Right cardiac atrium (tissue), 5 donors: ENCODE results near the gene YY1AP1. TPM values are rescaled to one million over a fixed set of nuclear protein-coding genes. Genes with fewer than 3 reads are reported as not detected.
"Not testable (repeated sequence)": the region's sequence is repeated elsewhere in the genome, so short reads cannot be mapped to it uniquely, and the experiment has no call there.

Experiments
- ATAC-seq, 2 donors: fragments of 200-7000 bp; cut with Tn5 transposase; one replicate each; pipeline versions ENCODE4 v1.8.0 to v1.9.1; 2020; ENCODE audit warnings: moderate library complexity in 2 of 2, mild to moderate bottlenecking in 1 of 2
- DNase-seq, 3 donors: peaks; one replicate each; pipeline ENCODE4 v3.0.0-alpha.2; 2020
- H3K27ac ChIP-seq: one replicate; pipeline ENCODE4 v1.5.1; 2013; ENCODE audit warnings: mild to moderate bottlenecking, low read length, control low read depth, moderate library complexity
- H3K27me3 ChIP-seq: one replicate; pipeline ENCODE4 v1.6.1; 2013; ENCODE audit not compliant: control insufficient read depth, insufficient read depth
- H3K4me1 ChIP-seq: one replicate; pipeline ENCODE4 v1.6.1; 2013; ENCODE audit warnings: low read length; ENCODE audit not compliant: control insufficient read depth, insufficient read depth
- H3K4me3 ChIP-seq: one replicate; pipeline ENCODE4 v1.5.1; 2013; ENCODE audit warnings: low read length, control low read depth
- H3K9me3 ChIP-seq: one replicate; pipeline ENCODE4 v1.6.1; 2013; ENCODE audit warnings: low read length; ENCODE audit not compliant: control insufficient read depth
- WGBS: extraction: QIAGEN DNeasy Blood & Tissue Kit; methylation state at CpG from one replicate; pipeline ENCODE4 v1.1.7; 2013; 5-methylcytosine and 5-hydroxymethylcytosine counted together
- intact Hi-C, 4 donors: fragments of 100-400 bp; cut with DNase I; formaldehyde crosslinking; loops; one replicate each; pipeline versions ENCODE4 v1.11.0 to v1.14.0; 2022 to 2023
- long read RNA-seq, 4 donors: library from polyadenylated mRNA; unstranded; transcript quantifications; one replicate each; pipeline ENCODE4 v2.0.0, GENCODE V29; 2020 to 2021
- polyA plus RNA-seq: library from polyadenylated mRNA; stranded (reverse); fragments of 200-250 nt; gene quantifications from one replicate; pipeline ENCODE4 v1.2.3, GENCODE V29; 2013
- total RNA-seq, 4 donors: library from RNA; stranded (reverse); fragmentation: NEBNext Ultra II Directional; extraction: Animal tissue kit (Norgen Biotek cat#: 25700); gene quantifications; one replicate each; pipeline ENCODE4 v1.2.1, GENCODE V29; 2021
- donor health status: healthy with polysubstance abuse.
- donor health status: DM: no; HTN: yes; CAD: no.
- donor health status: DM: no; HTN: no; CAD: no.
- donor health status: DM: no; HTN: yes; CAD: no; lungs with severe emphysema.
- donor health status: DM: yes; HTN: yes; CAD: no.

Gene YY1AP1
- 10 to 100 TPM; 65.7 to 96.9 (median 71.8) TPM for total RNA-seq
- 31.9 TPM for polyA plus RNA-seq
- long read RNA-seq, donor 1, transcript YY1AP1-210 (10 exons, 3,073 nt): minor isoform, 6 of 127 reads
- long read RNA-seq, donor 1, transcript YY1AP1-205 (11 exons, 2,663 nt): minor isoform, 18 of 127 reads
- long read RNA-seq, donor 1, transcript YY1AP1-212 (11 exons, 2,654 nt): major isoform, 19 of 127 reads
- long read RNA-seq, donor 1, partial matches to known transcripts: 45 of 127 reads
- long read RNA-seq, donor 1, other reads (novel, unspliced or antisense): 35 of 127 reads
- long read RNA-seq, donor 2, transcript YY1AP1-205 (11 exons, 2,663 nt): major isoform, 10 of 41 reads
- long read RNA-seq, donor 2, partial matches to known transcripts: 12 of 41 reads
- long read RNA-seq, donor 2, other reads (novel, unspliced or antisense): 9 of 41 reads
- long read RNA-seq, donor 3, transcript YY1AP1-205 (11 exons, 2,663 nt): minor isoform, 13 of 141 reads
- long read RNA-seq, donor 3, transcript YY1AP1-212 (11 exons, 2,654 nt): major isoform, 24 of 141 reads
- long read RNA-seq, donor 3, partial matches to known transcripts: 60 of 141 reads
- long read RNA-seq, donor 3, other reads (novel, unspliced or antisense): 35 of 141 reads
- long read RNA-seq, donor 4, transcript YY1AP1-212 (11 exons, 2,654 nt): major isoform, 15 of 74 reads
- long read RNA-seq, donor 4, transcript YY1AP1-205 (11 exons, 2,663 nt): minor isoform, 12 of 74 reads
- long read RNA-seq, donor 4, partial matches to known transcripts: 17 of 74 reads
- long read RNA-seq, donor 4, other reads (novel, unspliced or antisense): 24 of 74 reads

- Histone ChIP-seq H3K9me3 (no peaks in the 10 kb centered on the region), H3K27me3 (no peaks in the 10 kb centered on the region), H3K4me1 (peaks cover 8% of the 10 kb centered on the region), H3K27ac (peak within 1 kb of the TSS; percentile 89), H3K4me3 (peak within 1 kb of the TSS; percentile 78)
- DNase-seq (peak; percentile 94 to 97 (median 96)), ATAC-seq (peak; percentile 97 to 98)
- intact Hi-C loops: no loop called here
- under 1% methylated on average over 81 of the region's 81 CpGs for WGBS
These were observed at the start of gene YY1AP1 for GRCh38 chr1:155688324-155689080. Gene YY1AP1 (minus strand): TSS chr1:155688774. CDS start chr1:155680436, 8,338 bp downstream.

GRCh38 chr1:155729031-155729898, 40.7 kb upstream of the YY1AP1 start:
- intact Hi-C loops: no loop called here
- 65% methylated on average over 12 of the region's 12 CpGs for WGBS
- ATAC-seq (peak; percentile 67 to 69), DNase-seq (peak in 1 of 3 donors; percentile 35)
- Histone ChIP-seq H3K27me3 (no peaks in the 10 kb centered on the region), H3K4me3 (no peak overlapping the region), H3K4me1 (no peaks in the 10 kb centered on the region), H3K27ac (no peak overlapping the region), H3K9me3 (no peaks in the 10 kb centered on the region)

GRCh38 chr1:155725142-155725541, 36.6 kb upstream of the YY1AP1 start:
- intact Hi-C loops: no loop called here
- WGBS: 91% methylated on average over 3 of the region's 3 CpGs
- H3K9me3 ChIP-seq: no peaks in the 10 kb centered on the region
- no peaks in the 10 kb centered on the region for H3K4me1 ChIP-seq
- DNase-seq: no peak
- H3K27ac ChIP-seq: no peak overlapping the region
- ATAC-seq: no peak
- no peaks in the 10 kb centered on the region for H3K27me3 ChIP-seq
- H3K4me3 ChIP-seq: no peak overlapping the region

GRCh38 chr1:155719703-155720102, 31.1 kb upstream of the YY1AP1 start:
- WGBS: 95% methylated on average over 4 of the region's 4 CpGs
- ATAC-seq (no peak), DNase-seq (no peak)
- intact Hi-C loops: no loop called here
- H3K27me3 ChIP-seq: no peaks in the 10 kb centered on the region
- no peaks in the 10 kb centered on the region for H3K9me3 ChIP-seq
- no peak overlapping the region for H3K27ac ChIP-seq
- no peak overlapping the region for H3K4me3 ChIP-seq
- H3K4me1 ChIP-seq: no peaks in the 10 kb centered on the region

GRCh38 chr1:155718524-155719115, 30.0 kb upstream of the YY1AP1 start:
- H3K27ac ChIP-seq, ATAC-seq, H3K4me1 ChIP-seq, intact Hi-C loops, H3K4me3 ChIP-seq, H3K9me3 ChIP-seq, H3K27me3 ChIP-seq, DNase-seq: not testable (repeated sequence)
- whole genome bisulfite sequencing: 88% methylated on average over 6 of the region's 6 CpGs

- ATAC-seq (no peak), DNase-seq (no peak)
- H3K27ac ChIP-seq: no peak overlapping the region
- H3K4me1 ChIP-seq: no peaks in the 10 kb centered on the region
- intact Hi-C loops: no loop called here
- H3K27me3 ChIP-seq: no peaks in the 10 kb centered on the region
- H3K4me3 ChIP-seq: no peak overlapping the region
- H3K9me3 ChIP-seq: no peaks in the 10 kb centered on the region
- WGBS: 95% methylated on average over 7 of the region's 7 CpGs
These were observed 28.5 kb upstream of the YY1AP1 start for GRCh38 chr1:155717041-155717440.

- Histone ChIP-seq H3K9me3 (no peaks in the 10 kb centered on the region), H3K27ac (no peak overlapping the region), H3K27me3 (no peaks in the 10 kb centered on the region), H3K4me3 (no peak overlapping the region), H3K4me1 (no peaks in the 10 kb centered on the region)
- DNase-seq (no peak), ATAC-seq (no peak)
- WGBS: 96% methylated on average over 5 of the region's 5 CpGs
- intact Hi-C loops: no loop called here
These were observed 27.2 kb upstream of the YY1AP1 start for GRCh38 chr1:155715777-155716176.

GRCh38 chr1:155715056-155715455, 26.5 kb upstream of the YY1AP1 start:
- ATAC-seq, intact Hi-C loops, H3K27me3 ChIP-seq, DNase-seq, H3K4me1 ChIP-seq, H3K27ac ChIP-seq, H3K9me3 ChIP-seq, H3K4me3 ChIP-seq: not testable (repeated sequence)
- 94% methylated on average over 3 of the region's 3 CpGs for WGBS

- WGBS: 51% methylated on average over 2 of the region's 2 CpGs
- no peaks in the 10 kb centered on the region for H3K4me1 ChIP-seq
- H3K9me3 ChIP-seq: no peaks in the 10 kb centered on the region
- DNase-seq (no peak), ATAC-seq (peak; percentile 26 to 36)
- intact Hi-C loops: no loop called here
- H3K4me3 ChIP-seq: no peak overlapping the region
- no peaks in the 10 kb centered on the region for H3K27me3 ChIP-seq
- no peak overlapping the region for H3K27ac ChIP-seq
These were observed 24.5 kb upstream of the YY1AP1 start for GRCh38 chr1:155713075-155713474.

GRCh38 chr1:155712636-155713035, 24.1 kb upstream of the YY1AP1 start:
- H3K27ac ChIP-seq, H3K27me3 ChIP-seq, H3K4me3 ChIP-seq, DNase-seq, H3K9me3 ChIP-seq, H3K4me1 ChIP-seq, intact Hi-C loops: not testable (repeated sequence)
- WGBS: 71% methylated on average over 3 of the region's 3 CpGs
- ATAC-seq: peak in 1 of 2 donors; percentile 42
